Muscle of leg (tissue), 11 donors: Measurements from ENCODE around the gene IFT43. TPM values are rescaled to one million over a fixed set of nuclear protein-coding genes. Genes with fewer than 3 reads are reported as not detected.

Experiments
- DNase-seq: peaks from one replicate; pipeline ENCODE4 v3.0.0; 2013
- H3K27ac ChIP-seq: one replicate; pipeline ENCODE4 v1.5.1; 2013; ENCODE audit warnings: mild to moderate bottlenecking, low read length, control low read depth
- H3K27me3 ChIP-seq: one replicate; pipeline ENCODE4 v1.6.1; 2013; ENCODE audit warnings: low read length; ENCODE audit not compliant: control insufficient read depth, insufficient read depth
- H3K36me3 ChIP-seq: one replicate; pipeline ENCODE4 v1.6.1; 2013; ENCODE audit warnings: low read length; ENCODE audit not compliant: control insufficient read depth, insufficient read depth
- H3K4me1 ChIP-seq: one replicate; pipeline ENCODE4 v1.6.1; 2013; ENCODE audit warnings: low read length; ENCODE audit not compliant: control insufficient read depth, insufficient read depth
- H3K4me3 ChIP-seq: one replicate; pipeline ENCODE4 v1.5.1; 2013; ENCODE audit warnings: low read length, control low read depth
- H3K9me3 ChIP-seq: replicated peaks from 2 replicates; pipeline ENCODE4 v1.6.1; 2013; ENCODE audit warnings: low read depth, low read length; ENCODE audit not compliant: control insufficient read depth
- WGBS: methylation state at CpG from one replicate; pipeline ENCODE4 v1.1.5; 2013; ENCODE audit warnings: missing lambda C conversion rate; ENCODE audit not compliant: insufficient coverage; 5-methylcytosine and 5-hydroxymethylcytosine counted together
- polyA plus RNA-seq, 8 donors: library from polyadenylated mRNA; unstranded; fragments of 120-200 nt; gene quantifications; one replicate each; pipeline versions ENCODE4 v1.2.1 to v1.2.3, GENCODE V29; 2013; ENCODE audit warnings: inconsistent platforms in 1 of 8, low replicate concordance in 1 of 8; ENCODE audit not compliant: insufficient read length in 8 of 8, insufficient read depth in 1 of 8
- total RNA-seq: library from RNA; stranded (reverse); fragments of 120-200 nt; gene quantifications from one replicate; pipeline ENCODE4 v1.2.4, GENCODE V29; 2013

Gene IFT43
- total and polyA plus RNA-seq, 9 donors, result 22.6 to 32.3 (median 27.8) TPM

GRCh38 chr14:76085358-76085757, 99.8 kb downstream of the IFT43 start:
- no peaks in the 10 kb centered on the region for H3K27me3 ChIP-seq
- DNase-seq, result no peak
- 54% methylated on average over 1 of the region's 3 CpGs for WGBS
- H3K9me3 ChIP-seq, result no peaks in the 10 kb centered on the region
- peak overlapping the region; percentile 29 for H3K27ac ChIP-seq
- no peak overlapping the region for H3K4me3 ChIP-seq
- H3K36me3 ChIP-seq, result peaks cover 20% of the 10 kb centered on the region
- H3K4me1 ChIP-seq, result peaks cover 78% of the 10 kb centered on the region

GRCh38 chr14:76086636-76087035, 101.1 kb downstream of the IFT43 start:
- Histone ChIP-seq H3K4me3 (no peak overlapping the region), H3K36me3 (peaks cover 20% of the 10 kb centered on the region), H3K4me1 (peaks cover 85% of the 10 kb centered on the region), H3K27me3 (no peaks in the 10 kb centered on the region), H3K9me3 (no peaks in the 10 kb centered on the region), H3K27ac (peak overlapping the region; percentile 87)
- 46% methylated on average over 4 of the region's 4 CpGs for WGBS
- peak; percentile 86 for DNase-seq

DNA sequence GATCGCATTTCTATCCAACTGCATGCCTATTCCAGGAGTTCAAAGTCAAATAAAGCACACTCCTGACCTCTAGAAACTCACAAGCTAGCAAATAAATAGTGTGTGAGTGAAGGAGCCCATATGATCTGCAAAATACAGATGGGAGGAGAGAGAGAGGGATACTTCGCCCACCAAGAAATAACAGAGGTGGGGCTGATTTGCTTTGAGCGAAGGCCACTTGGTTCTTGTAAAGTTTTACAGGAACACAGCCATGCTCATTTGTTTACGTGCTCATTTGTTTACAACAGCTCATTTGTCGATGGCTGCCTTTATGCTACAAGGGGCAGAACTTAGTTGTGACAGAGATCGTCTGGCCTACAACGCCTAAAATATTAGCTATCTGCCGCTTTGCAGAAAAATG, 102.8 kb downstream of the IFT43 start:
- 37% methylated on average over 4 of the region's 8 CpGs for WGBS
- Histone ChIP-seq H3K4me1 (peaks cover 88% of the 10 kb centered on the region), H3K9me3 (no peaks in the 10 kb centered on the region), H3K27ac (peak overlapping the region; percentile 86), H3K36me3 (peaks cover 7% of the 10 kb centered on the region), H3K4me3 (no peak overlapping the region), H3K27me3 (no peaks in the 10 kb centered on the region)
- no peak for DNase-seq

- Histone ChIP-seq H3K4me1 (peaks cover 83% of the 10 kb centered on the region), H3K4me3 (no peak overlapping the region), H3K36me3 (peaks cover 2% of the 10 kb centered on the region), H3K9me3 (no peaks in the 10 kb centered on the region), H3K27ac (peak overlapping the region; percentile 86), H3K27me3 (no peaks in the 10 kb centered on the region)
- peak; percentile 98 for DNase-seq
- 12% methylated on average over 14 of the region's 16 CpGs for WGBS
These were observed 103.4 kb downstream of the IFT43 start for GRCh38 chr14:76088771-76089571.

DNA sequence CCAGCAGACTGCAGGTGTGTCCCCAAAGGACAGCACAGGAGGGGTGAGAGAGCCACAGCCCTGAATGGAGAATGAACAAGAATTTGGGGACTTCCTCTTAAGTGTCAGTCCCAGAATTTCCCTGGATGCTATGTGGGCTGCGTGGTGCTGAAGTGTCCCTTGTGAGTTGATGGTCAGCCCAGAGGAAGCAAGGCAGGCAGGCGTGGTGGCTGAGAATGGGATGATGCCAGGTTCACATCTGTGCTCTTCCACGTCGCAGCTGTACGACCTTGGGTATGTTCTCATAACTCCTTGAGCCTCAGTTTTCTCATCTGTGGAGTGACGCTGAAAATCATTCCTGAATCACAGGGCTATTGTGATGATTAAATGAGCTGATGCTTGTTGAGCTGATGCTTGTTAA, 104.0 kb downstream of the IFT43 start:
- WGBS, result 20% methylated on average over 6 of the region's 6 CpGs
- Histone ChIP-seq H3K27me3 (no peaks in the 10 kb centered on the region), H3K27ac (peak overlapping the region; percentile 57), H3K4me1 (peaks cover 77% of the 10 kb centered on the region), H3K4me3 (no peak overlapping the region), H3K9me3 (no peaks in the 10 kb centered on the region), H3K36me3 (no peaks in the 10 kb centered on the region)
- DNase-seq, result no peak

DNA sequence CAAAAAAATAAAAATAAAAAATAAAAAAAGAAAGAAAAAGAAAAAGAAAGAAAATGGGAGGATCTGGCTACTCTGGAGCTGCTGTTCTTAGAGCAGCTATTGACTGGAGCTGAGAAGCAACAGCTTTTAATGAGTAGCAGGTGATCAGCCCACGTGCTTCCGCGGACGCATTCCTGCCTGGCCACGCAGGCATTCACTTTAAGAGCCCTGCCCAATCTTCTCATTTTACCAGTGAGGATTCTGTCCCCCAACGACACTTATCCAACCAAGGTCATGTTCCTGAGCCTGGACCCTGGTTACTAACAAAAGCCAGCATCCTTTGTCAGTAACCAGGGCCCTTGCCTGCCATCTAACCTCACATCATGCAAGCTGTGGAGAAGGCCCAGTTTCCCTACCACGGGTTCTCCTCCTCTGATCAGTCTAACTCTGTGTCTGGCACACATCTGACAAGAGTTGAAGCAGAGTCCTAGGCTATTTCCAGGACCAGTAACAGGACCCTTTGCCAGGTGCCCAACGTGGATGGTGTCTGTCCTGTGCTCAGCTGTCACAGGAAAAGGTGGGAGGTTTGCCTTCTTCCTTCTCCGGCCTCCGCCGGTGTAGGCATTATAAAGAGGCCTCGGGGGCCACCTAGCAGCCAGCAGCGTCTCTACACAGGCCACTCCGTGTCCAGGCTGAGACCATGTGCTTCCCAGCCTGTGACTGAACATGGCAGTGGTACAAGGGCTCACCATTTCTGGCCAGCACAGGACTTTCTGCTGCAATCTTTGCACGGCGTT, 105.2 kb downstream of the IFT43 start:
- H3K36me3 ChIP-seq, result no peaks in the 10 kb centered on the region
- H3K4me3 ChIP-seq, result no peak overlapping the region
- peak overlapping the region; percentile 59 for H3K27ac ChIP-seq

DNA sequence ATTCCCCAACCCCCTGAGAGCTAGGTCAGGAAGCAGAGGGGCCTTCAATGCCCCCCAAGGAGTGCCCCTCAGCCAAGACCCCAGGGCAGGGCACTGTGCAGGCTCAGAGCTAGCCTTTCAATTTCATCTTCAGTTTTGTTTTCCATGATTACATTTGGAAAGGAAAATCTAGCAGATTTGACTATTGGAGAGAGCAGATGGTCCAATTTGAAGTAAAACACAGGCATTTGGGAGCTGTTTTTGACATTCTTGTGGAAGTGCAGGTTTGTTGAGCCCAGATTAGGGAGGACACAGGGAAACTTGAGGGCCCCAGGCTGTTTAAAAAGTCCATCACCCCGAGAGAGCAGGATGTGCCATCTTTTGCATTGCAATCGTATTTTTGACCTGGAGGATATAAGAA, 107.5 kb downstream of the IFT43 start:
- no peak overlapping the region for H3K27ac ChIP-seq
- DNase-seq, result no peak
- WGBS, result no CpG with 5 or more reads among the region's 2 CpGs
- no peaks in the 10 kb centered on the region for H3K9me3 ChIP-seq
- no peaks in the 10 kb centered on the region for H3K27me3 ChIP-seq
- no peaks in the 10 kb centered on the region for H3K36me3 ChIP-seq
- no peak overlapping the region for H3K4me3 ChIP-seq
- peaks cover 42% of the 10 kb centered on the region for H3K4me1 ChIP-seq

More for the DNA sequence above, 105.2 kb downstream of the IFT43 start:
- Histone ChIP-seq H3K9me3 (no peaks in the 10 kb centered on the region), H3K27me3 (no peaks in the 10 kb centered on the region), H3K4me1 (peaks cover 65% of the 10 kb centered on the region)
- DNase-seq, result peak; percentile 82
- WGBS, result 21% methylated on average over 16 of the region's 16 CpGs

DNA sequence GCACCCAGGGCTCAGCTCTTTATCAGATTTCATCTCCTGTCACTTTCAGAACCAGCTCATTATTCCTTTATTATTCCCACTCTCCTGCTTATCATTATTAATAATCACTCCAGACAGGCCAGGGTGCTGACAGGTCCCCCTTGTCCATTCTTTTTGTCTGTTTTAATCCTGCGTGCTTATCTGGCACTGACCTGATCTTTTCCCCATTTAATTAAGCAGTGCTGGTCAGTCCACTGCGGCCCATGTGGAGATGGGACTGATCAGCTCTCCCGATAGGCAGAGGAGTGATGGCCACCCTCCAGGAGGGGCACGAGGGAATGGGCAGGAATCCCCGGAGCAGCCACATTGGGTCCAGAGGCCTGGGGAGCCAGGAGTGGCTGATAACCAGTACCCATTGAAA, 110.7 kb downstream of the IFT43 start:
- no peaks in the 10 kb centered on the region for H3K9me3 ChIP-seq
- DNase-seq, result no peak
- H3K4me1 ChIP-seq, result peaks cover 29% of the 10 kb centered on the region
- no peak overlapping the region for H3K4me3 ChIP-seq
- no peaks in the 10 kb centered on the region for H3K36me3 ChIP-seq
- no peak overlapping the region for H3K27ac ChIP-seq
- 75% methylated on average over 3 of the region's 5 CpGs for WGBS
- H3K27me3 ChIP-seq, result peaks cover 6% of the 10 kb centered on the region

DNA sequence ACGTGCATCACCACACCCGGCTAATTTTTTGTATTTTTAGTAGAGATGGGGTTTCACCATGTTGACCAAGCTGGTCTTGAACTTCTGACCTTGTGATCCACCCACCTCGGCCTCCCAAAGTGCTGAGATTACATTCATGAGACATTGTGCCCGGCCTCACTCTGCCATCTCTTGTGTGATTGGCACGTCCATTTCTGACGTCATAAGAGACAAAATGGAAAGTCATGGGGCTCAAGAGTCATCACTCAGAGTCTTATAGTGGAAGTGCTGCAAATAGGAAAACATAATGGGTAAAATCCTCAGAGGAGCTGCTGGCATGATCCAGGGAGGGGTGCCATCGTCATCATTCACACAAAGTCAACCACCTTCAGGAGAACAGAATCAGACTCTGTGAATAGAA, 112.0 kb downstream of the IFT43 start:
- no peak for DNase-seq
- Histone ChIP-seq H3K27ac (no peak overlapping the region), H3K4me1 (peaks cover 23% of the 10 kb centered on the region), H3K9me3 (no peaks in the 10 kb centered on the region), H3K36me3 (no peaks in the 10 kb centered on the region), H3K27me3 (peaks cover 6% of the 10 kb centered on the region), H3K4me3 (no peak overlapping the region)
- WGBS, result 96% methylated on average over 4 of the region's 7 CpGs

- Histone ChIP-seq H3K4me3 (no peak overlapping the region), H3K4me1 (peaks cover 21% of the 10 kb centered on the region), H3K36me3 (no peaks in the 10 kb centered on the region), H3K27me3 (peaks cover 6% of the 10 kb centered on the region), H3K27ac (no peak overlapping the region), H3K9me3 (no peaks in the 10 kb centered on the region)
- WGBS, result 78% methylated on average over 7 of the region's 8 CpGs
- DNase-seq, result no peak
These were observed 112.5 kb downstream of the IFT43 start for GRCh38 chr14:76098047-76098446.
